ENCODE data around the gene UBAC2.

- TF ChIP-seq, protein P1, sequence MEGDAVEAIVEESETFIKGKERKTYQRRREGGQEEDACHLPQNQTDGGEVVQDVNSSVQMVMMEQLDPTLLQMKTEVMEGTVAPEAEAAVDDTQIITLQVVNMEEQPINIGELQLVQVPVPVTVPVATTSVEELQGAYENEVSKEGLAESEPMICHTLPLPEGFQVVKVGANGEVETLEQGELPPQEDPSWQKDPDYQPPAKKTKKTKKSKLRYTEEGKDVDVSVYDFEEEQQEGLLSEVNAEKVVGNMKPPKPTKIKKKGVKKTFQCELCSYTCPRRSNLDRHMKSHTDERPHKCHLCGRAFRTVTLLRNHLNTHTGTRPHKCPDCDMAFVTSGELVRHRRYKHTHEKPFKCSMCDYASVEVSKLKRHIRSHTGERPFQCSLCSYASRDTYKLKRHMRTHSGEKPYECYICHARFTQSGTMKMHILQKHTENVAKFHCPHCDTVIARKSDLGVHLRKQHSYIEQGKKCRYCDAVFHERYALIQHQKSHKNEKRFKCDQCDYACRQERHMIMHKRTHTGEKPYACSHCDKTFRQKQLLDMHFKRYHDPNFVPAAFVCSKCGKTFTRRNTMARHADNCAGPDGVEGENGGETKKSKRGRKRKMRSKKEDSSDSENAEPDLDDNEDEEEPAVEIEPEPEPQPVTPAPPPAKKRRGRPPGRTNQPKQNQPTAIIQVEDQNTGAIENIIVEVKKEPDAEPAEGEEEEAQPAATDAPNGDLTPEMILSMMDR (IDR thresholded peaks at IDR 0.05) = no peak
- no peak for TF ChIP-seq POLR2A (IDR thresholded peaks at IDR 0.05)
Measured at GRCh38 chr13:99384468-99384867, 183.8 kb downstream of the UBAC2 start.

Data from uterus (tissue), 2 donors.